NCI-H2029 (cell line): ENCODE measurements around the gene GPR42.
"Not testable (repeated sequence)": the region's sequence is repeated elsewhere in the genome, so short reads cannot be mapped to it uniquely, and the experiment has no call there.

Experiments
- DNase-seq: peaks from one replicate; lab custom pipeline; 2025; lab: John Stamatoyannopoulos, UW

The GPR42 gene

DNA sequence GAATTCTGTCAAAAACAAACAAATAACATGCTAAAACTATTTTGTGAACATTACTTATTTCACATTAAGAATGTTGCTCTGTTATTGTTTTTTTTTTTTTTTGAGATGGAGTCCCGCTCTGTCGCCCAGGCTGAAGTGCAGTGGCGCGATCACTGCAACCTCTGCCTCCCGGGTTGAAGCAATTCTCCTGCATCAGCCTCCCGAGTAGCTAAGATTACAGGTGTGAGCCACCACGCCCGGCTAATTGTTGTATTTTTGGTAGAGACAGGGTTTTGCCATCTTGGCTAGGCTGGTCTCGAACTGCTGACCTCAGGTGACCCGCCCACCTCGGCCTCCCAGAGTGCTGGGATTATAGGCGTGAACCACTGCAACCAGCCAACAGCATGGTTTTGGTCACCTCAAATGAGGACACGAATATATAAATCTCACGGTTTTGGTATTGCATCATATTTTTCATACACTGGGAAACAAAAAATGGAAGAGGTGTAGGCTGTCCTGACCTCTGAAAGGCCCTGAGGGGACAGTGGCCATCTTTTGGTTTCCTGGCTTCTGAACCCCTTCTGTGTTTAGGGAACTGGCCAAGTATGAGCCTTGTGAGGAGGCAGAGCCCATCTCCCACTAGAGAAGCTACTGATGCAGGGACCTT lies 25.5 kb downstream of the GPR42 start:
- DNase-seq: no peak

DNA sequence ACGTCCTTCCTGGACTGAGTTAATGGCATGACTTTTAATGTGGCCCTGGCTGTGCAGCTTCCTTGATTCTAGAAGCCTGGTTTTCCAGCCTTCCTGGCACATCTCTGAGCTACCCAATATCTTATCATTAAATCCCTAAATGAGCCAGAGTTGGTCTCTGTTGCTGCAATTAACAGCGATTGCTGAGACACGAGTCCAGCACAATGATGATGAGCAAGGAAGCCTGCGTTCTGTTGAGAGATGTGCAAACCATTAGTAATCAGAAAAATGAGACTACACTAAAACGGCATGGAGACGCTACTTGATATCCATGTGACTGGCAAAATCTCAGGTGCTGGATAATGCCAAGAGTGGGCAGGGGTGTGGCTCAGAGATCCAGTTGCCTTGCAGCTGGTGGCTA lies 26.2 kb downstream of the GPR42 start:
- DNase-seq: no peak

GRCh38 chr19:35398570-35398969 lies 27.7 kb downstream of the GPR42 start:
- no peak for DNase-seq

DNA sequence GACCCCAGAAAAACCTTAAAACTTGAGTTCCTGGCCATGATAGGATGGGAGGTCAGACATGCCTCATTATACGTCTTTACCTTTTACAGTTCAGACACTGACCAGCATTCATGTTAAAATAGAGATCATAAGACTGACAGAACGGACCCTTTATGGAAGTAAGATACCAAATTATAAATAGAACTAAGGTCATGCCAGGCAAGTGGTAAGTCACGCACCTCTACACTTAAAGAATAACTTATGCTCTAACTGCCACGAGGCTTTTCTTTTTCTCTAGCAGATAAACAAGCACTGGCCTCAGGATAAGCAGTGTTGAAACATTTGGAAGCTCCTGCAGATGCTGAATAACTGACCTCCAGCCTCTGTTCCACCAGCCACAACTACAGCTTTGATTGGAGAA lies 28.4 kb downstream of the GPR42 start:
- DNase-seq: no peak

GRCh38 chr19:35399948-35400772 lies 29.3 kb downstream of the GPR42 start:
- no peak for DNase-seq

DNA sequence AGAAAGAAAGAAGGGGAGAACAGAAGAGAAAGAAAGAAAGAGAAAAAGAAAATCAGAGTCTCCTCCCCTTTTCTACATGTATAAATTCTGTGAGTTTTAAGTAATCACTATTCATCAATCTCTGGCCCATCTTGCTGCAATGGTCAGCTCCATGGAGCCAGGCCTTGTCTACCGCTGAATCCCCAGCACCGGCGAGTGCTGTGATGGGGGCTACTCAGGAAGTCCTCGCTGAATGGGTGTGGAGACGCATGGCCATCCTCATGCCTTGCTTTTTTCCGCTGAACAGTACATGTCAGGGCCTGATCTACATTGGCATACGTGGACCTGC lies 29.9 kb downstream of the GPR42 start:
- DNase-seq: no peak

GRCh38 chr19:35401416-35401815 lies 30.5 kb downstream of the GPR42 start:
- not testable (repeated sequence) for DNase-seq

GRCh38 chr19:35403116-35403760 lies 32.4 kb downstream of the GPR42 start:
- DNase-seq: no peak

GRCh38 chr19:35404879-35405622 lies 34.2 kb downstream of the GPR42 start:
- DNase-seq: no peak

DNA sequence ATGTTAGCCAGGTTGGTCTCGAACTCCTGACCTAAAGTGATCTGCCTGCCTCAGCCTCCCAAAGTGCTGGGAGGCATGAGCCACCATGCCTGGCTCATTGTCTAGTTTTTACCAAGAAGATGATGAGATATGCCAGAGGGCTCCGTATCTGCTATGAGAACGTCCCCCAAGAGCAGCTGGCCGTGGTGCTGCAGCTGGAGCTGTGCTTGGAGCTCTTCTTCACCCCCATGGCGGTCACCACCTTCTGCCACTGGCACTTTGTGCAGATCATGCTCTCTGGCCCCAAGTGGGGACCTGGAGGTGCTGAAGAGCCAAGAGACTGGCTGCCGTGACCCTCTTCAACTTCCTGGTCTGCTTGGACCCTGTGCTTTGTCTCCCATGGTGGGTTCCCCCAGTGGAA lies 36.8 kb downstream of the GPR42 start:
- no peak for DNase-seq

DNA sequence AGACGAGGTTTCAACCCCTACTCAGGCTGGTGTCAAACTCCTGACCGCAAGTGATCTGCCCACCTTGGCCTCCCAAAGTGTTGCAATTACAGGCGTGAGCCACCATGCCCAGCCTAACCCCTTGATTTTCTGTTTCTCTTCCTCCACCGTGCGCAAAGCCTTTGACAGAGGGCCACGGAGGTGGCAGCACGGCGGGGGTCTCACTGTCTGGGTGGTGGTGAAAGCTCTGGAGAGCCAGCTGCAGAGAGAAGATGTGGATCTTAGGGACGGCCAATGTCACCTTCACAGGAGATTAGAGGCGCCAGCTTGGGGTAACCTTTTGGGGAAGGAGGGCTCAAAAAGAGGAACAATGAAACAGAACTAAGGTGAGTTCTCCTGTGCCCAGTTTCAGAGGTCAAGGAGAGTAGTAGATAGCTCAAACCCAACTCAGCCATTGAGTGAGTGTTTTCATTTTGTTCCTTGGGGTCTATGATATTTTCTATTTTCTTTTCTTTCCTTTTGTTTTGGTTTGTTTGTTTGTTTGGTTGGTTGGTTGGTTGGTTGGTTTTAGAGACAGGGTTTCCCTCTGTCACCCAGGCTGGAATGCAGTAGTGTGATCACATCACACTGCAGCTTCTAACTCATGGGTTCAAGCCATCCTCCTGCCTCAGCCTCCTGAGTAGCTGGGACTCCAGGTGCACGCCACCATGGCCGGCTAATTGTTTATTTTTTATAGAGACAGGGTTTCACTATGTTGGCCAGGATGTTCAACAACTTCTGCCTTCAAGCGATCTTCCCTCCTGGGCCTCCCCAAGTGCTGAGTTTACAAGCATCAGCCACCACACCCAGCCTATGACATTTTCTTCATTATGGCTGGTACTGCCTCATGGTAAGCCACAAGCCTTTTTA lies 37.7 kb downstream of the GPR42 start:
- DNase-seq: no peak

- DNase-seq: no peak
These were observed 38.3 kb downstream of the GPR42 start for GRCh38 chr19:35409191-35409590.

GRCh38 chr19:35410487-35410886 lies 39.6 kb downstream of the GPR42 start:
- DNase-seq: no peak

- no peak for DNase-seq
These were observed 43.6 kb downstream of the GPR42 start for GRCh38 chr19:35414442-35414841.

DNA sequence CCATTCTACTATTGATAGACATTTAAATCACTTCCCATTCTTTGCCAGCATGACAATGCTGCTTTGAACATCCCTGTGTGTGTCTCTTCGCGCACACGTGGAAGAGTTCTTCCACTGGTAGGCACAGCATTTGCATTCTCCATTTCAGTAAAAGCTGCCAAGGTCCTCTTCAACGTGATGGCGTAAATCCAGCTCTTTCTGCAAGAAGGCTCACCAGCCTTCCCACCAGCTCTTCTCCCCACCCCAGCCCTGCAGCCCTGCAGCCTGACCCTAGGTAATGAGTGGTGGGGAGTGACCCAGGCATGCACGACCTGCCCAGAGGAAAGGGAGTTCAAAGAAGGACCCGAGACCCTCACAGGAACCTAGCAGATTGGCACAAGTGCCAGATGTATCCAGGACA lies 45.5 kb downstream of the GPR42 start:
- DNase-seq: no peak

DNA sequence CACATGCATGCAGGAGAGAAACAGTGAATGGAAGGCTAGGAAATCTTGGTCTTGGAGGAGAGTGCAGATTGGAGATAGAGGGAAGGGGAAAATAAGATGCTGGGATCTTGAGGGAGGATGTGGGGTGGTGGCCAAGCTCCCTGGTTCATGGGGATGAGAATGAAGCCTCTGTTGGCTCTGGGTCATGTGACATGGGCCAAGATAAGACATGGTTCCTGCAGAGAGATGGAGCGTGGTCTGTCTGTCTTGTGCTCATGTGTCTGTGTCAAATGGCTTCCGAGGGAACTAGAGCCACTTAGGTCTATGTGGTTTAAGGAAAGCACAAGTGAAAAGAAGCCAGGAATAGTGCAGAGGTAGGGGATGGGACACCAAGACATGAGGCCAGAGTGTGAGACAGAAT lies 46.4 kb downstream of the GPR42 start:
- DNase-seq: no peak

GRCh38 chr19:35417713-35418534 lies 47.1 kb downstream of the GPR42 start:
- DNase-seq: no peak

GRCh38 chr19:35419046-35419445 lies 48.2 kb downstream of the GPR42 start:
- no peak for DNase-seq

- no peak for DNase-seq
These were observed 48.9 kb downstream of the GPR42 start for GRCh38 chr19:35419805-35420204.

DNA sequence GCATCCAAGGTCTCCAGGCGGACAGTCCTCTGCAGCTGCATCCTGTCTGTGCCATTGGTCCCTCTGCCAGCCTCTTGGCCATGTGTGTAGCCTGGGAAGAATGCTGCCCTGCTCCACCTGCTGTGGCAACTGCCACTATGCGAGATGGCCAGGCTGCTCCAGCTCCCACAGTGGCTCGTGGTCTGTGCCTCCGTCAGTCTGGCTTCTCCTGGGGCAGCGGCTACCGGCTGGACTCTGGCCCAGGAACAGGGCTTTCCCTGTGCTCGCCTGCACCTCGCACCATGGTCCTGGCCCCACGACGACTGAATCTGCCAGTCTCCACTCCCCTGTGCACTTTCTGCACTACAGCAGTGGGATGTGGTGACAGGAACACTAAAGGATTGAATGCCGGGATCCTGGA lies 50.5 kb downstream of the GPR42 start:
- no peak for DNase-seq
